ENCODE measurements around the gene FBXO42.

FBXO42 gene

GRCh38 chr1:16351994-16352841 lies at the start of gene FBXO42:
Gene FBXO42, minus strand, starts transcription at chr1:16352480. Its CDS starts 37,062 bp downstream, at chr1:16315418.
- peak; percentile 78 to 81 for DNase-seq (ENCODE audit: low read depth in 2 of 2)

- DNase-seq (ENCODE audit: low read depth in 2 of 2): no peak
Measured at GRCh38 chr1:16398371-16398953, 46.2 kb upstream of the FBXO42 start.

- DNase-seq (ENCODE audit: low read depth in 2 of 2): no peak
Measured at GRCh38 chr1:16397120-16397519, 44.8 kb upstream of the FBXO42 start.

DNA sequence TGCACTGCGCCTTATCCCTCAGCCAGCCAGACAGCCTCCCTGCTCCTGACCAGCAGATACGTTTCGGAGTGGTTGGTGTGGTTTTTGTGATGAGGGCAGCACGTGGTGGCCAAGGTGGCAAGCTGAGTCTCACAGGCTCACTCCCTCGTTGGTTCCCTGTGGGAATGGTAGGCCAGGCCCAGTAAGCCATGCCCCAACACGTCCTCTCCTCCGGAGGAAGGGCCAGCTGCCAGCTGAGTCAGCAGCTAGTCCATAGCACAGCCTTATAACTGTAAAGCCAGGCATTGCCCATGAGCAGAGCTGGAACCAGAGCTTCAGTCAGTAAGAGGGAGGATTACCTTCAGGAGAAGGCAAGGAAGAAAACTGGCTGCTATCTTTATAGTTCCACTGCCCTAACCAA lies 44.3 kb upstream of the FBXO42 start:
- no peak for DNase-seq (ENCODE audit: low read depth in 2 of 2)

- DNase-seq (ENCODE audit: low read depth in 2 of 2): no peak
Measured at GRCh38 chr1:16394977-16395376, 42.7 kb upstream of the FBXO42 start.

DNA sequence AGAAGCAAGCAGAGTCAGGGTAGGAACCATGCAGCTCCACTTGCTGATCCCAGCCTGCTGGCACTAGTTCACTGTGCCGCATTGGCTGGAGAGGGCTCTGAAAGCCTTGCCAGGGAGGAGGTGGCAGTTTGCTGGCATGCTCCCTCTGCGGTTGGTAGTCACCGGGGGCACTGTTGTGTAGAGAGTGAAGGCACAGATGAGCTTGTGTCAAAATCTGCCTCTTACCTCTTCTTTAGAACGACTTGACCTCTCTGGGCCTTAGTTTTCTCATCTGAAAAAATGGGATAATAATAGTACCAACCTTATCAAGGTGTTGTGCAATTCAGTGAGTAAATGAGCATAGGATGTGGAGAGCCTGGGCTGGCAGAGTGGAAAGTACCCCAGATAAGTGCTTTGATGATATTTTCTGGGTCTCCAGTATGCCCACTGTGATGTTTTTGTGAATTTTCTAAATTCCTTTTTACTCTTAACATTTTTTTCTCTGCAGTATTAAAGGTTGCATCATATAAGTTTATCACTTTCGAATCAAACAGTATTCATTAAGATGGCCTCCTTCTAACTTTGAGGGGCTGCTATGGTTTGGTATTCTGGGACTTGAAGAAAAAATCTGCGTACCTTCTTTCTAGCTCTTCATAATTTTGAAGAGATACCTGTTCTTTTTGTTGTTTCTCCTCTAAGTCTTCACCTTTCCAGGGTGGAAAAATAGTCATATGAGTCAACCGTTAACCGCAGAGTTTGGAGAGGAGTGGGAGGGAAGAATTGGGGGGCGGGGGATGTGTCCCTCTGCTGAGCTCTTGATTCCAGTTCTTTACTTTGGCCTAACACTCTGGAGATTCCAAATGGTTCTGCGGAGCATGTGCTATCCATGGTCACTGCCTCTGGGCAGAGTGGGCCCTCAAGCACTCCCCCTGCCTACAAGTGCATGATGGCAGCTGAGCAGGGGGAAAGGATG lies 41.6 kb upstream of the FBXO42 start:
- no peak for DNase-seq (ENCODE audit: low read depth in 2 of 2)

- no peak for DNase-seq (ENCODE audit: low read depth in 2 of 2)
Measured at GRCh38 chr1:16392740-16393569, 40.7 kb upstream of the FBXO42 start.

GRCh38 chr1:16391411-16391810 lies 39.1 kb upstream of the FBXO42 start:
- DNase-seq (ENCODE audit: low read depth in 2 of 2): no peak

DNA sequence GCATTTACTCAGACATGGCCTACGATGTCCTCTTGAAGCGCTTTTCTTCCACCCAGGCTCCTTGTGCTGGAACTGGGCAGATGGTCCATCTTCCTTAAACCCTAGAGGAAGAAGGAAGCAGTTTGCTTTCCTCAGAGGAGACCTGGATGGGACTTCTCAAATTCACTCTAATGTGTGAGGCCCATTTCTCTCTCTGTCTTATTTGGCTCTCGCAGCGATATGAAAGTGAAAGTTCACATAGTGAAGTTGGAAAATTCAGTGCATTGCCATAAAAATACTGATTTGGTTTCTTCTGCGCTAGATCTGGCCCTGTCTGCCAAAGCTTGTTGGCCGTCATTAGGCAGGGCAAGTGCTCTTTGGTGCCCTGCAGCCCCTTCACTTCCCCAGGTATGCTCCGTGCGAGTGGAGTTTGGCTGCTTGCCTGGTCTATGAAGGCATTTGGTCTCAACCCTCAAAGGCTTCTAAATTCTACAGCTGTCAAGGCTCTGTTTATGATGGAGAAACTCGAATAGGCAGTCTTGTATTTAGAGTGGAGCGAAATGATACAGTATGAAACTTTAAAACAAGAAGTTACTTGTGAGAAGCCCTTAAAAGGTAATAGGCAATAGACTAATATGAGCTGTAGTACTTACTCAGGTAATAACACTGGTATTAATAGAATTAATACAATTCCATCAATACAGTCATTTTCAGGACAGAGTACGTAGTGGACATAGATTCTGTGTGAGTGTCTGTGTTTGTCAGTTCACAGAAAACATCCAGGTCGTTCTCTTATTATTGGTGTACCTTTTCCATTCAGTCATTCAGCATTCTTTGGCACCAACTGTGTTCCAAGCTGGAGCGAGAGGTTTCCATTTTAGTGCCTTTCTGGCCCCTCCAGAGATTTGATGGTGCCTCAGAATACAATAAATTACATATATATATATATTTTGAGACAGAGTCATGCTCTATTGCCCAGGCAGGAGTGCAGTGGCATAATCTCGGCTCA lies 35.2 kb upstream of the FBXO42 start:
- no peak for DNase-seq (ENCODE audit: low read depth in 2 of 2)

- no peak for DNase-seq (ENCODE audit: low read depth in 2 of 2)
Measured at GRCh38 chr1:16386454-16387113, 34.3 kb upstream of the FBXO42 start.

GRCh38 chr1:16385659-16386453 lies 33.6 kb upstream of the FBXO42 start:
- no peak for DNase-seq (ENCODE audit: low read depth in 2 of 2)

DNA sequence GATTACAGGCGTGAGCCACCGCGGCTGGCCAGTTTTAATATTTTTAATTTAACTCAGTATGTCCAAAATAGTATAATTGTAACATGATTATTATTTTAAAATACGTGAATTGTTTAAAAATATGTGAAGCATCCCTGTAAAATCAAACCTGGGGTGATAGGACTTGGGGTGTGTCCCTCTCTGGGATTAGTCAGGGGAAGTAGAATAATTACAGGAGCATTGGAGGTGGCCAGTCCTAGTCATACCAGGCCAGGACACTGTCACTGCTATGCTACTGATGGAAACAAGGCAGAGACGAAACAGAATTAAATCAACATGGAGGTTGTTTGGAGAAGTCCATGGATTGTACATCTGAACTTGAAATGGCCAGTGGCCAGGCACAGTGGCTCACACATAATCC lies 31.6 kb upstream of the FBXO42 start:
- no peak for DNase-seq (ENCODE audit: low read depth in 2 of 2)

DNA sequence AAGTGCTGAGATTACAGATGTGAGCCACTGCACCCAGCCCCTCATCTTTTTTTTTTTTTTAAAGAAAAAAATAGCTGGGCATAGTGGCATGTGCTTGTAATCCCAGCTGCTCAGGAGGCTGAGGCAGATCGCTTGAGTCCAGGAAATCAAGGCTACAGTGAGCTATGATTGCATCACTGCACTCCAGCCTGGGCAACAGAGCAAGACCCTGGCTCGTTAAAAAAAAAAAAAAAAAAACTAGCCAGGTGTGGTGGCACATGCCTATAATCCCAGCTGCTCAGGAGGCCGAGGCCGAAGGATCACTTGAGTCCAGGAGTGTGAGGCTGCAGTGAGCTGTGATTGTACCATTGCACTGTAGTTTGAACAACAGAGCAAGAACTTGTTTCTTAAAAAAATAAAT lies 28.6 kb upstream of the FBXO42 start:
- DNase-seq (ENCODE audit: low read depth in 2 of 2): no peak

GRCh38 chr1:16378443-16378842 lies 26.2 kb upstream of the FBXO42 start:
- DNase-seq (ENCODE audit: low read depth in 2 of 2): no peak

- DNase-seq (ENCODE audit: low read depth in 2 of 2): no peak
Measured at GRCh38 chr1:16376971-16377370, 24.7 kb upstream of the FBXO42 start.

DNA sequence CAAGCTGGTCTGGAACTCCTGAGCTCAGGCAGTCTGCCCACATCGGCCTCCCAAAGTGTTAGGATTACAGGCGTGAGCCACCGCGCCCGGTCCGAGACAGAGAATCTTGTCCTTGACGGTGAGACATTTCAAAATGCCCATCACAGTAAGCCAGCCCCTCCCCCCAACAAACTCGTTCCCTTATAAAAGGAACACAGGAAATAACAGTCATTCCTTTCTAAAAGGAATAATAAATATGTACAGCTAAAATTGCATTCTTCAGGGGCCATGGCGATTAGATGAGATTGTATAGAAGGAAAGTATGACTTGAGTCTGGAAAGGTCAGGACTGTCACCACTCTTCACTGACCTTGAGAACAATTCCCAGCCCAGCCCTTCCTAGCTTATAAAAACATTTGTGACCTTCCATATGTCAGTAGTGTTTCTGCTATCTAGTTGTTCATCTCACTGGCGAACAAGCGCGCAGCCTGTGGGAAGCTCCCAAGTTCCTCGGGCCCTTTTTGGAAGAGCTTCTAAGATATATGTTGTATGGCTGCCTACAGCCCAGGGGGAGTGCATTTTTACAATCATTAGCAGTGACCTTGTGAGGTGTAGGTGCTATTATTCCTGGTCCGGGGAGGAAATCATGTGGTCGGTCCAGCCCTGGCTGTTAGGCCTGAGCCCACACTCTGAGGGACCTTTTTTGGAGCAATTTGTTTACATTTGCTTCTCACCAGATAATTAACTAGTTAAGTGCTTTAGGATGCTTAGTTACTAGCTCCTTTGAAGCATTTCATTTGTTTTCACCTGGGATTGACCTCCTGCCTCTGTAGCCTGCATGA lies 23.5 kb upstream of the FBXO42 start:
- no peak for DNase-seq (ENCODE audit: low read depth in 2 of 2)

DNA sequence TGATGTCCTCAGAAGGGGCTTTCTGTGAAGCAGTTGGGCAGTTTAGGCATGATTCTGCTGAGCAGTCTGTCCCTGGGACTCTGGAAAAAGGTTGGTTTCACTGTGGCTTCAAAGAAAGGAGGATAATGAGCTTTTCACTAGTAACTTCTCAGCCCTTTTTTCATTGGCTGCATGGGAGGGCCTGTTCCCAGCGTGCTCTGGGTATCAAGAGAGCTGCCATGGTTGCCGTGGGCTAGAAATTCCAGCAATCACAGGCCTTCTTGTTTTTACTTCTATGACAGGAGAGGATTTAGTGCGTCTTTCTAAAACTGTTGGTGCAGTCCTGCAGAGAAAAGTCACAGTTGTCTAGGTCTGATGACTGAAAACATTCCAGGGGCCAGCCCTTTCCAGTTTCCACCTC lies 22.0 kb upstream of the FBXO42 start:
- DNase-seq (ENCODE audit: low read depth in 2 of 2): no peak
